Lung (tissue), 12 donors: ENCODE data around the gene CIRBP. TPM values are rescaled to one million over a fixed set of nuclear protein-coding genes. Genes with fewer than 3 reads are reported as not detected.

Experiments
- ATAC-seq: fragments of 200-7000 bp; cut with Tn5 transposase; one replicate; pipeline ENCODE4 v1.9.1; 2020; ENCODE audit warnings: moderate number of reproducible peaks; ENCODE audit not compliant: insufficient read depth, low FRiP score
- DNase-seq, 3 donors: peaks; one replicate each; pipeline ENCODE4 v3.0.0-alpha.2; 2013 to 2017
- H3K27ac ChIP-seq, 2 donors: one replicate each; pipeline ENCODE4 v1.5.1; 2013; ENCODE audit warnings: mild to moderate bottlenecking in 2 of 2, moderate library complexity in 2 of 2, control low read depth in 1 of 2, inconsistent platforms in 1 of 2, low read depth in 1 of 2, low read length in 1 of 2
- H3K27me3 ChIP-seq, 3 donors: one replicate each; pipeline ENCODE4 v1.5.1; 2013; ENCODE audit warnings: low read length in 2 of 3; ENCODE audit not compliant: control insufficient read depth in 3 of 3, insufficient read depth in 3 of 3
- H3K36me3 ChIP-seq, 4 donors: one replicate each; pipeline ENCODE4 v1.5.1; 2013; ENCODE audit warnings: low read length in 4 of 4, mild to moderate bottlenecking in 1 of 4, moderate library complexity in 1 of 4; ENCODE audit not compliant: control insufficient read depth in 4 of 4, insufficient read depth in 4 of 4
- H3K4me1 ChIP-seq, 5 donors: one replicate each; pipeline ENCODE4 v1.5.1; 2013; ENCODE audit warnings: low read length in 5 of 5, mild to moderate bottlenecking in 2 of 5, moderate library complexity in 1 of 5; ENCODE audit not compliant: control insufficient read depth in 5 of 5, insufficient read depth in 5 of 5
- H3K4me3 ChIP-seq: one replicate; pipeline ENCODE4 v1.5.1; 2013; ENCODE audit warnings: mild to moderate bottlenecking, control low read depth, moderate library complexity
- H3K9ac ChIP-seq, 2 donors: one replicate each; pipeline ENCODE4 v1.5.1; 2013; ENCODE audit warnings: low read length in 2 of 2, control low read depth in 1 of 2; ENCODE audit not compliant: insufficient read depth in 1 of 2
- H3K9me3 ChIP-seq, 4 donors: one replicate each; pipeline ENCODE4 v1.5.1; 2013; ENCODE audit warnings: low read length in 3 of 4, mild to moderate bottlenecking in 1 of 4, moderate library complexity in 1 of 4; ENCODE audit not compliant: control insufficient read depth in 4 of 4, insufficient read depth in 3 of 4
- WGBS, 2 donors: extraction: QIAGEN DNeasy Blood & Tissue Kit; methylation state at CpG; one replicate each; pipeline ENCODE4 v1.1.7; 2013; 5-methylcytosine and 5-hydroxymethylcytosine counted together
- polyA plus RNA-seq, 2 donors: library from polyadenylated mRNA; stranded (reverse); fragments of 200-250 nt; gene quantifications; one replicate each; pipeline ENCODE4 v1.2.1, GENCODE V29; 2013
- total RNA-seq, 2 donors: library from RNA; depleted of rRNA in 1 of 2; stranded (reverse); fragments of >200 nt in 1 of 2; gene quantifications; one replicate each; pipeline ENCODE4 v1.2.1, GENCODE V29; 2014 to 2021
- TF ChIP-seq, protein P1 (sequence below): IDR thresholded peaks from 2 replicates; pipeline ENCODE4 v1.5.1; 2012; ENCODE audit warnings: mild to moderate bottlenecking; ENCODE audit errors: control extremely low read depth, extremely low read depth
- donor health status: control.
- donor health status: control.
- donor health status: Bipolar disorder and iron deficiency.
- donor health status: healthy.
- donor health status: DM: yes; HTN: yes; CAD: no.

CIRBP gene
- total and polyA plus RNA-seq, 4 donors = 313 to 488 (median 439) TPM

DNA sequence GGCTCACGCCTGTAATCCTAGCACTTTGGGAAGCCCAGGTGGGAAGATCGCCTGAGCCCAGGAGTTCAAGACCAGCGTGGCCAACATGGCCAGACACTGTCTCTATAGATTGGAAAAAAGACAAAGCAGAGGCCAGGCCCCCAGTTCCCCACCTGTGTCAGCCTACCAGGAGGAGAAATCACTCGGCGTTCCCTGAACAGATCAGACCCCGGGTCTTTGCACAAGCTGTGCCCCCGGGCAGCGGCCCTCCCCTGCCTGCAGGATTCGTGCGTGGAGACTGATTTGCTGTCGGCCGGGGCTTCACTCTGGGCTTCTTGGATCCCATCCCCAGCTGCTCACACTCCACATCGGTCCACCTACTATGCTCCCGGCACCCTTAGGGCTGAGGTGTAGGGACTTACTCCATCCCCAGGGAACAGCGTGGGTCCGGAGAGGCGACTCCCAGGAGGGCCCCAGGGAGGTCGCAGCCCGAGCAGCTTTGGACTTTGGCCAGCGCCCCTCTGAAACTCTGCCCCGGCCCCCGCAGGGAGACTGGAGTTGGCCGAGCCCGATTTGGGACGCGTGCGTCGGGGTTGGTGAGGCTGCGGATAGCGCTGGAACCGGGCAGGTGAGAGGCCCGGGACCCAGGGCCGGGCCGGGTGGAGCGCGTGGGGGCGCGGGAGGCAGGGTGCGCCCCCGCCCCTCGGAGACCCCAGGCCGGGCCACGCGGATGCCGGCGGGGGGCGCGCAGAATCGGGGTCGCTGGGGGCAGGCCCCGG is 16.0 kb downstream of the CIRBP start:
- DNase-seq = peak in 1 of 3 donors; percentile 29
- Histone ChIP-seq H3K27me3 (peaks cover 0 to 23% (median 4%) of the 10 kb centered on the region in 3 donors), H3K4me1 (peaks cover 0 to 12% (median 0%) of the 10 kb centered on the region in 5 donors), H3K9ac (no peak overlapping the region), H3K27ac (no peak overlapping the region), H3K9me3 (peaks cover 0 to 1% (median 0%) of the 10 kb centered on the region in 4 donors), H3K36me3 (no peaks in the 10 kb centered on the region), H3K4me3 (no peak overlapping the region)
- 19 to 27% methylated on average over 40 to 51 of the region's 51 CpGs for whole genome bisulfite sequencing, 2 donors
- no peak for ATAC-seq
- TF ChIP-seq, protein P1, sequence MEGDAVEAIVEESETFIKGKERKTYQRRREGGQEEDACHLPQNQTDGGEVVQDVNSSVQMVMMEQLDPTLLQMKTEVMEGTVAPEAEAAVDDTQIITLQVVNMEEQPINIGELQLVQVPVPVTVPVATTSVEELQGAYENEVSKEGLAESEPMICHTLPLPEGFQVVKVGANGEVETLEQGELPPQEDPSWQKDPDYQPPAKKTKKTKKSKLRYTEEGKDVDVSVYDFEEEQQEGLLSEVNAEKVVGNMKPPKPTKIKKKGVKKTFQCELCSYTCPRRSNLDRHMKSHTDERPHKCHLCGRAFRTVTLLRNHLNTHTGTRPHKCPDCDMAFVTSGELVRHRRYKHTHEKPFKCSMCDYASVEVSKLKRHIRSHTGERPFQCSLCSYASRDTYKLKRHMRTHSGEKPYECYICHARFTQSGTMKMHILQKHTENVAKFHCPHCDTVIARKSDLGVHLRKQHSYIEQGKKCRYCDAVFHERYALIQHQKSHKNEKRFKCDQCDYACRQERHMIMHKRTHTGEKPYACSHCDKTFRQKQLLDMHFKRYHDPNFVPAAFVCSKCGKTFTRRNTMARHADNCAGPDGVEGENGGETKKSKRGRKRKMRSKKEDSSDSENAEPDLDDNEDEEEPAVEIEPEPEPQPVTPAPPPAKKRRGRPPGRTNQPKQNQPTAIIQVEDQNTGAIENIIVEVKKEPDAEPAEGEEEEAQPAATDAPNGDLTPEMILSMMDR = no peak

- WGBS, 2 donors = 1% methylated on average over 29 to 112 of the region's 113 CpGs
- H3K9me3 ChIP-seq = peaks cover 0 to 1% (median 0%) of the 10 kb centered on the region in 4 donors
- no peak within 1 kb of the TSS for H3K4me3 ChIP-seq
- peaks cover 0 to 23% (median 4%) of the 10 kb centered on the region in 3 donors for H3K27me3 ChIP-seq
- H3K9ac ChIP-seq = no peak within 1 kb of the TSS
- no peak for DNase-seq
- H3K36me3 ChIP-seq = no peaks in the 10 kb centered on the region
- no peak within 1 kb of the TSS for H3K27ac ChIP-seq
- ATAC-seq = no peak
- H3K4me1 ChIP-seq = peaks cover 0 to 12% (median 0%) of the 10 kb centered on the region in 5 donors
- TF ChIP-seq, protein P1 = no peak
Observed at GRCh38 chr19:1285737-1286360, 16.7 kb downstream of the CIRBP start, which contains the start of gene EFNA2. EFNA2 (plus strand) TSS chr19:1285873; CDS start chr19:1286169, 296 bp downstream.

GRCh38 chr19:1286487-1287353 is 17.6 kb downstream of the CIRBP start:
- Histone ChIP-seq H3K4me1 (peaks cover 0 to 12% (median 0%) of the 10 kb centered on the region in 5 donors), H3K9ac (no peak overlapping the region), H3K27ac (no peak overlapping the region), H3K36me3 (no peaks in the 10 kb centered on the region), H3K27me3 (peaks cover 0 to 25% (median 4%) of the 10 kb centered on the region in 3 donors), H3K9me3 (peaks cover 0 to 1% (median 0%) of the 10 kb centered on the region in 4 donors), H3K4me3 (no peak overlapping the region)
- ATAC-seq = no peak
- 28 to 42% methylated on average over 33 to 38 of the region's 38 CpGs for WGBS, 2 donors
- no peak for DNase-seq
- TF ChIP-seq, protein P1 = no peak
